Measurements from ENCODE around the gene PRKCZ.

The PRKCZ gene

GRCh38 chr1:2233997-2234761 lies 184.0 kb downstream of the PRKCZ start:
- peak in 2 of 4 experiments; percentile 64 to 72 for DNase-seq

GRCh38 chr1:2234762-2235113 lies 184.5 kb downstream of the PRKCZ start:
- no peak for DNase-seq

All from activated naive CD4-positive, alpha-beta T cell (primary cell).